GM12865 (cell line): ENCODE data around the gene EFNA3.

ENCODE experiments used
- DNase-seq: peaks from one replicate; pipeline ENCODE4 v3.0.0; 2010; ENCODE audit warnings: low read depth
- H3K4me3 ChIP-seq: 2 replicates; pipeline ENCODE4 v1.5.1; 2011; ENCODE audit warnings: mild to moderate bottlenecking, low read depth, low read length, control low read depth
- TF ChIP-seq, protein P1 (sequence below): IDR thresholded peaks from 2 replicates; pipeline ENCODE4 v1.5.1; 2011; ENCODE audit warnings: low read length, control low read depth, low read depth, inconsistent platforms; ENCODE audit not compliant: insufficient read depth; ENCODE audit errors: missing control alignments

EFNA3 gene

GRCh38 chr1:155126556-155127104 is 48.0 kb downstream of the EFNA3 start:
- TF ChIP-seq, protein P1, sequence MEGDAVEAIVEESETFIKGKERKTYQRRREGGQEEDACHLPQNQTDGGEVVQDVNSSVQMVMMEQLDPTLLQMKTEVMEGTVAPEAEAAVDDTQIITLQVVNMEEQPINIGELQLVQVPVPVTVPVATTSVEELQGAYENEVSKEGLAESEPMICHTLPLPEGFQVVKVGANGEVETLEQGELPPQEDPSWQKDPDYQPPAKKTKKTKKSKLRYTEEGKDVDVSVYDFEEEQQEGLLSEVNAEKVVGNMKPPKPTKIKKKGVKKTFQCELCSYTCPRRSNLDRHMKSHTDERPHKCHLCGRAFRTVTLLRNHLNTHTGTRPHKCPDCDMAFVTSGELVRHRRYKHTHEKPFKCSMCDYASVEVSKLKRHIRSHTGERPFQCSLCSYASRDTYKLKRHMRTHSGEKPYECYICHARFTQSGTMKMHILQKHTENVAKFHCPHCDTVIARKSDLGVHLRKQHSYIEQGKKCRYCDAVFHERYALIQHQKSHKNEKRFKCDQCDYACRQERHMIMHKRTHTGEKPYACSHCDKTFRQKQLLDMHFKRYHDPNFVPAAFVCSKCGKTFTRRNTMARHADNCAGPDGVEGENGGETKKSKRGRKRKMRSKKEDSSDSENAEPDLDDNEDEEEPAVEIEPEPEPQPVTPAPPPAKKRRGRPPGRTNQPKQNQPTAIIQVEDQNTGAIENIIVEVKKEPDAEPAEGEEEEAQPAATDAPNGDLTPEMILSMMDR, result no peak
- peak; percentile 46 for DNase-seq
- no peak overlapping the region for H3K4me3 ChIP-seq

GRCh38 chr1:155127105-155127966 is 48.7 kb downstream of the EFNA3 start, which contains the start of gene EFNA1:
EFNA1 (plus strand) TSS chr1:155127876; CDS start chr1:155127978, 102 bp downstream.
- TF ChIP-seq, protein P1, result no peak
- no peak for DNase-seq

GRCh38 chr1:155127967-155128754 is 49.5 kb downstream of the EFNA3 start:
- no peak for DNase-seq
- H3K4me3 ChIP-seq, result no peak overlapping the region
- TF ChIP-seq, protein P1, result no peak

More at GRCh38 chr1:155127105-155127966, 48.7 kb downstream of the EFNA3 start, which contains the start of gene EFNA1:
- H3K4me3 ChIP-seq, result peak within 1 kb of the TSS; percentile 22

DNA sequence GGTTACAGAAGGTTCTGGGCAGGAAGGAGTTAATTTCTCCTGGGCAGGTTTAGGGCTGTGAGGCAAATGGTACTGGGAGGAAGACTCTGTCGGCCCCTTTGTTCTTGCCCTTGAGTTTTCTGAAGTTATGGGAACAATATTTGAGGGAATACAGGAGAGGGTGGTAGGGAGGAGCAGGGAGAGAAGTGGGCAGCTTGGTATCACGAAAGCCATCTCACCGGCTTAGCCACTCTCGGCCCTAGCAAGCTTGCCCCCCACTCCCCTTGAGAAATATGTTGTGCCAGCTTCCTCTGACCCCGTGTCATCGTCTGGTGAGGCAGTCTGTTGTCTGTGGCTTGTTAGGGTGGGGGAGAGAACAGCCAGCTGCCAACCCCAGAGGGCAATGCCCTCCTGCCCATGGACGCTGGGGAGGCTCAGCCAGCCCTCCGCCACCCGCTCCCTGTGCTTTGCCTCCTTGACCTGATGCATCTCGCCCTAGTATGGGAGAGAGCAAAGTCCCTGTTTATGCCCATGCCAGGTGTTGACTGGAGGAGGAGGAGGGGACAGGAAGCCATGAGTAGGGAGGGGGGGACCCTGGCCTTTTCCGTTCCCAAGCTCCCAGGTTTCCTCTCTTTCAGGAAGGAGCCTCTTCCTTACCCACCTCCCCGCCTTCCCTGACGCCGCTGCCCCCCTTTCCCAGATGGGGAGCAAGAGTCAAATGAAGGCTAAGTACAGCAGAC is 50.3 kb downstream of the EFNA3 start:
- DNase-seq, result no peak
- H3K4me3 ChIP-seq, result no peak overlapping the region
- TF ChIP-seq, protein P1, result no peak

DNA sequence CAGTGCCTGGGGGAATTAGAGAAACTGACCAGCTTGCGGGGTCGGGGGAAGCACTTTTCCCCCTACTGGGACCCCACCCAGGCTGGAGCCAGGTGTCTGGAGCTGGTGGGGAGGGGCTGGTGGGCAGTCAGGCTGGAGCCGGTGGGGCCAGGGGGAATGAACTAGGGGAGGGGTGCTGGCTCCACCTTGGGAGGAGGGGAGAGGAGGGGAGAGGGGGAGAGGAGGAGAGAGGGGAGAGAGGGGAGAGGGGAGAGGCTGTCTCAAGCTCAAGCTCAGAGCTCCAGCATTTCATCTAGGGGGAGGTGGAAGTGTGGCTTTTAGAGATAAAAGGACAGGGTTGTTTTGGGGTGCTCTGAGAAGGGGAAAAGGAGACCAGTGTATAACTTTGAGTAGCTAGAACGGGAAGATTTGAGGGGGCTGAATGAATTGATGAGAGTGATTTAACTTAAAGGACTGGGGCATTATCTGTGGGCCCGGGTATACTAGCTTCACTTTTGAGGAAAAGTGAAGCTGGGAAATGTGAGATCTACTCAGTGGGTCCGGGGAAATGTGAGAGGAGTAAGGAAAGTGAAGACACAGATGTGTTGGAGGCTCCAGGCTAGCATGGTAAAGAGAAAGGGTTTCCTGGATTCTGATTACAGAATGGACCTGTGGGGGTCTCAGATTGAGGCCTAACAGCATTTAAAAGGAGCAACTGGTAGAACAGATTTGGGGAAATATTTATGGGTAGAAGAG is 51.8 kb downstream of the EFNA3 start:
- DNase-seq, result no peak
- TF ChIP-seq, protein P1, result no peak
- H3K4me3 ChIP-seq, result no peak overlapping the region

GRCh38 chr1:155131285-155131684 is 52.6 kb downstream of the EFNA3 start:
- TF ChIP-seq, protein P1, result no peak
- no peak for DNase-seq
- H3K4me3 ChIP-seq, result no peak overlapping the region
